Peyer's patch (tissue), 4 donors: Measurements from ENCODE around the gene TUBB2A.

Experiments
- POLR2A ChIP-seq, 2 donors: fragments of 450-650 bp; IDR thresholded peaks; one replicate each; pipeline ENCODE4 v1.5.1; 2017; ENCODE audit warnings: antibody characterized with exemption in 2 of 2, mild to moderate bottlenecking in 2 of 2, moderate library complexity in 2 of 2
- TF ChIP-seq, protein P1 (sequence below), 6 experiments: fragments of 450-650 bp in 4 of 6; fragments of 200-600 bp in 2 of 6; sonication (generic) in 1 of 6; IDR thresholded peaks; one replicate each; pipeline ENCODE4 v1.5.1; 2017 to 2019; ENCODE audit warnings: antibody characterized with exemption in 6 of 6, mild to moderate bottlenecking in 3 of 6, moderate library complexity in 1 of 6

DNA sequence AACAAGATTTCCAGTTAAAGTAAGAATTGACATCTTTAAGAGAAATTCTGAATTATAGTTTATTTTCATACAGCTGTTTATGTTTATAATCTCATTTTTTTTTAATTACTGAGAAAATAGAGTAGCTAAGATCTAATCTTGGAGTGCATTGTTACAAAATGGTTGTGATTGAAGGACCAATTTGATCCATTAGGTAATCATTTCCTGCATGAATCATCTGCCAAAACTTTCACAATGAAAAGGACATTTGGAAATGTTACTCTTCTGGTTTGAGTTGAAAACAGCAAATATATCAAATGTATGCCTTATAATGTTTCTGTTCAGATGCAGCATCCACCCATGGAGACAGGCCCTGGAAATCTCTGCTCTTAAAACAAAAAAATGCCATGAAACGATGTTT, 19.0 kb downstream of the TUBB2A start:
- TF ChIP-seq POLR2A (IDR thresholded peaks at IDR 0.05), result no peak
- TF ChIP-seq, protein P1, sequence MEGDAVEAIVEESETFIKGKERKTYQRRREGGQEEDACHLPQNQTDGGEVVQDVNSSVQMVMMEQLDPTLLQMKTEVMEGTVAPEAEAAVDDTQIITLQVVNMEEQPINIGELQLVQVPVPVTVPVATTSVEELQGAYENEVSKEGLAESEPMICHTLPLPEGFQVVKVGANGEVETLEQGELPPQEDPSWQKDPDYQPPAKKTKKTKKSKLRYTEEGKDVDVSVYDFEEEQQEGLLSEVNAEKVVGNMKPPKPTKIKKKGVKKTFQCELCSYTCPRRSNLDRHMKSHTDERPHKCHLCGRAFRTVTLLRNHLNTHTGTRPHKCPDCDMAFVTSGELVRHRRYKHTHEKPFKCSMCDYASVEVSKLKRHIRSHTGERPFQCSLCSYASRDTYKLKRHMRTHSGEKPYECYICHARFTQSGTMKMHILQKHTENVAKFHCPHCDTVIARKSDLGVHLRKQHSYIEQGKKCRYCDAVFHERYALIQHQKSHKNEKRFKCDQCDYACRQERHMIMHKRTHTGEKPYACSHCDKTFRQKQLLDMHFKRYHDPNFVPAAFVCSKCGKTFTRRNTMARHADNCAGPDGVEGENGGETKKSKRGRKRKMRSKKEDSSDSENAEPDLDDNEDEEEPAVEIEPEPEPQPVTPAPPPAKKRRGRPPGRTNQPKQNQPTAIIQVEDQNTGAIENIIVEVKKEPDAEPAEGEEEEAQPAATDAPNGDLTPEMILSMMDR (IDR thresholded peaks at IDR 0.05), result no peak
